Psoas muscle (tissue), 8 donors: ENCODE data around the gene ZNF280B. TPM values are rescaled to one million over a fixed set of nuclear protein-coding genes. Genes with fewer than 3 reads are reported as not detected.

Experiments
- ATAC-seq, 4 donors: fragments of 200-7000 bp; cut with Tn5 transposase; one replicate each; pipeline ENCODE4 v1.9.1; 2020; ENCODE audit warnings: moderate library complexity in 3 of 4, mild to moderate bottlenecking in 2 of 4
- DNase-seq, 2 donors: peaks; one replicate each; pipeline ENCODE4 v3.0.0-alpha.2; 2020
- H3K27ac ChIP-seq: fragments of 200-600 bp; one replicate; pipeline ENCODE4 v1.8.0; 2022
- H3K27me3 ChIP-seq, 3 donors: fragments of 200-600 bp in 1 of 3; one replicate each; pipeline versions ENCODE4 v1.6.1 to v1.8.0; 2013 to 2022; ENCODE audit warnings: low read length in 2 of 3, mild to moderate bottlenecking in 2 of 3, moderate library complexity in 1 of 3; ENCODE audit not compliant: insufficient read depth in 3 of 3
- H3K36me3 ChIP-seq, 2 donors: fragments of 200-600 bp in 1 of 2; one replicate each; pipeline versions ENCODE4 v1.6.1 to v1.8.0; 2013 to 2022; ENCODE audit warnings: low read depth in 1 of 2, mild to moderate bottlenecking in 1 of 2, moderate library complexity in 1 of 2; ENCODE audit not compliant: insufficient read depth in 1 of 2
- H3K4me1 ChIP-seq: fragments of 200-600 bp; one replicate; pipeline ENCODE4 v1.8.0; 2022
- H3K4me3 ChIP-seq: fragments of 200-600 bp; one replicate; pipeline ENCODE4 v1.8.0; 2022; ENCODE audit warnings: mild to moderate bottlenecking
- H3K9me3 ChIP-seq: fragments of 200-600 bp; one replicate; pipeline ENCODE4 v1.8.0; 2022
- CTCF ChIP-seq: fragments of 200-600 bp; IDR thresholded peaks from one replicate; pipeline ENCODE4 v1.8.0; 2022; ENCODE audit warnings: antibody characterized with exemption
- WGBS, 3 donors: extraction: QIAGEN DNeasy Blood & Tissue Kit; methylation state at CpG; one replicate each; pipeline versions ENCODE4 v1.1.6 to v1.1.7; 2013; 5-methylcytosine and 5-hydroxymethylcytosine counted together
- intact Hi-C, 2 donors: fragments of 100-400 bp; cut with DNase I; formaldehyde crosslinking; loops; one replicate each; pipeline versions ENCODE4 v1.11.0 to v1.14.2; 2022
- polyA plus RNA-seq, 3 donors: library from polyadenylated mRNA; stranded (reverse); fragments of 200-250 nt; gene quantifications; one replicate each; pipeline ENCODE4 v1.2.3, GENCODE V29; 2013
- total RNA-seq, 4 donors: library from RNA; stranded (reverse); fragmentation: NEBNext Ultra II Directional in 2 of 4; extraction: Animal tissue kit (Norgen Biotek cat#: 25700) in 2 of 4; gene quantifications; one replicate each; pipeline versions ENCODE4 v1.2.1 to v1.2.4, GENCODE V29; 2021 to 2023
- donor health status: healthy with polysubstance abuse.
- donor health status: DM: no; HTN: no; CAD: no; lungs with moderate emphysema.
- donor health status: Bipolar disorder and iron deficiency.
- donor health status: healthy.
- donor health status: DM: yes; HTN: yes; CAD: no.
- donor health status: DM: no; HTN: no; CAD: no.
- donor health status: DM: no; HTN: no; CAD: no.
- donor health status: DM: yes; HTN: yes; CAD: no.

ZNF280B gene
- total and polyA plus RNA-seq, 7 donors, result 0.06 to 0.54 (median 0.23) TPM

DNA sequence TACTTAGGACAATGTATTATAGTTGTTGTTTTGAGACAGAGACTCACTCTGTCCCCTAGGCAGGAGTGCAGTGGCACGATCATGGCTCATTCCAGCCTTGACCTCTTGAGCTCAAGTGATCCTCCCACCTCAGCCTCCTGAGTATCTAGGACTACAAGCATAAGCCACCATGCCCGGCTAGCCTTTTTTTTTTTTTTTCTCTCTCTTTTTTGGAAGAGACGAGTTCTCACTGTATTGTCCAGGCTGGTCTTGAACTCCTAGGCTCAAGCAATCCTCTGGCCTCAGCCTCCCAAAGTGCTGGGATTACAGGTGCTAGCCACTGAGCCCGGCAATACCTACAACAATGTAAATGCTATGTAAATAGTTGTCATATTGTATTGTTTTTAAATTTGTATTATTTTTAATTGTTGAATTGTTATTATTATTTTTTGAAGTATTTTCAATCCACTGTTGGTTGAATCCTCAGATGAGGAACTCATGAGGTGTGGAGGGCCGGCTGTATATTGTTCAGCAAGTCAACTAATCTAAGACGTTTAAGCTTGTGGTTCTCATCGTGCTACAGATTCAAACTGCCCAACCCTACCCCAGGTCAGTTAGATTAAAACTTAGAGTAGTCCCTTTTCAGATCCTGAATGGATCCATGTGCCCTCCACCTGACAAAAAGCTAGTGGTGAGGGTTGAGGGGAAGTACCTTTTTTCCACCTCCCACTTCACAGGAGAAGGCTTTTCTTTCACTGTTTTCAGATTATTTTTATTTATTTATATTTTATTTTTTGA, 23.4 kb upstream of the ZNF280B start:
- TF ChIP-seq CTCF, result no peak
- Histone ChIP-seq H3K4me3 (no peak overlapping the region), H3K4me1 (no peaks in the 10 kb centered on the region), H3K27me3 (no peaks in the 10 kb centered on the region), H3K36me3 (no peaks in the 10 kb centered on the region), H3K9me3 (no peaks in the 10 kb centered on the region), H3K27ac (no peak overlapping the region)
- no peak for DNase-seq
- ATAC-seq, result no peak
- intact Hi-C loops, result no loop called here
- WGBS, 3 donors, result 73 to 85% (median 83%) methylated on average over 7 of the region's 7 CpGs

- Histone ChIP-seq H3K36me3 (no peaks in the 10 kb centered on the region), H3K27me3 (peaks cover 0 to 2% (median 0%) of the 10 kb centered on the region in 3 donors), H3K9me3 (no peaks in the 10 kb centered on the region), H3K4me1 (no peaks in the 10 kb centered on the region), H3K27ac (no peak overlapping the region), H3K4me3 (no peak overlapping the region)
- DNase-seq (no peak), ATAC-seq (no peak)
- intact Hi-C loops, result no loop called here
- no peak for TF ChIP-seq CTCF
- WGBS, 3 donors, result 74 to 91% (median 88%) methylated on average over 2 of the region's 2 CpGs
Observed at GRCh38 chr22:22528780-22529179, 20.2 kb upstream of the ZNF280B start.

GRCh38 chr22:22527312-22527711, 18.8 kb upstream of the ZNF280B start:
- no peak overlapping the region for H3K4me3 ChIP-seq
- H3K27me3 ChIP-seq, result peaks cover 0 to 5% (median 2%) of the 10 kb centered on the region in 3 donors
- H3K9me3 ChIP-seq, result no peaks in the 10 kb centered on the region
- intact Hi-C loops, result no loop called here
- H3K27ac ChIP-seq, result no peak overlapping the region
- H3K4me1 ChIP-seq, result no peaks in the 10 kb centered on the region
- WGBS, 3 donors, result 80 to 85% (median 81%) methylated on average over 5 of the region's 5 CpGs
- ATAC-seq (no peak), DNase-seq (no peak)
- no peaks in the 10 kb centered on the region for H3K36me3 ChIP-seq
- no peak for TF ChIP-seq CTCF

GRCh38 chr22:22526125-22526912, 17.8 kb upstream of the ZNF280B start:
- Histone ChIP-seq H3K27ac (no peak overlapping the region), H3K9me3 (no peaks in the 10 kb centered on the region), H3K4me3 (no peak overlapping the region), H3K36me3 (no peaks in the 10 kb centered on the region), H3K4me1 (no peaks in the 10 kb centered on the region), H3K27me3 (peaks cover 0 to 5% (median 2%) of the 10 kb centered on the region in 3 donors)
- ATAC-seq (no peak), DNase-seq (no peak)
- TF ChIP-seq CTCF, result no peak
- WGBS, 3 donors, result 84 to 87% (median 84%) methylated on average over 4 of the region's 4 CpGs
- intact Hi-C loops, result no loop called here
